H1 (cell line): ENCODE results near the gene PODN. TPM values are rescaled to one million over a fixed set of nuclear protein-coding genes. Genes with fewer than 3 reads are reported as not detected.

Experiments
- polyA plus RNA-seq, 7 experiments: library from polyadenylated mRNA; depleted of rRNA in 3 of 7; stranded (reverse) in 5 of 7; unstranded in 2 of 7; fragments of >200 nt in 5 of 7; fragments of 200-250 nt in 2 of 7; gene quantifications; 1 replicate in 5 of 7; 2 replicates in 1 of 7; 4 replicates in 1 of 7; pipeline versions ENCODE4 v1.2.1 to v1.2.3, GENCODE V29; 2011 to 2013; ENCODE audit warnings: missing spikeins in 2 of 7, mixed read lengths in 2 of 7
- total RNA-seq: library from RNA; stranded (reverse); fragmentation: NEBNext Ultra II Directional; extraction: Animal tissue kit (Norgen Biotek cat#: 25700); gene quantifications from 2 replicates; pipeline ENCODE4 v1.2.1, GENCODE V29; 2021
- TF ChIP-seq, protein P1 (sequence below): fragments of 300-600 bp; sonication (generic); IDR thresholded peaks from 2 replicates; pipeline ENCODE4 v1.7.1; 2012; ENCODE audit warnings: low read length, moderate library complexity, mild to moderate bottlenecking, inconsistent platforms; ENCODE audit not compliant: insufficient replicate concordance

PODN gene
- total and polyA plus RNA-seq, 2 of the 8 experiments (the other 6 are each of a cell fraction or from before 2014, with no cell fraction given) = 0.11 to 0.17 TPM

GRCh38 chr1:53121319-53122172 is 59.5 kb downstream of the PODN start (continued):
- TF ChIP-seq, protein P1, sequence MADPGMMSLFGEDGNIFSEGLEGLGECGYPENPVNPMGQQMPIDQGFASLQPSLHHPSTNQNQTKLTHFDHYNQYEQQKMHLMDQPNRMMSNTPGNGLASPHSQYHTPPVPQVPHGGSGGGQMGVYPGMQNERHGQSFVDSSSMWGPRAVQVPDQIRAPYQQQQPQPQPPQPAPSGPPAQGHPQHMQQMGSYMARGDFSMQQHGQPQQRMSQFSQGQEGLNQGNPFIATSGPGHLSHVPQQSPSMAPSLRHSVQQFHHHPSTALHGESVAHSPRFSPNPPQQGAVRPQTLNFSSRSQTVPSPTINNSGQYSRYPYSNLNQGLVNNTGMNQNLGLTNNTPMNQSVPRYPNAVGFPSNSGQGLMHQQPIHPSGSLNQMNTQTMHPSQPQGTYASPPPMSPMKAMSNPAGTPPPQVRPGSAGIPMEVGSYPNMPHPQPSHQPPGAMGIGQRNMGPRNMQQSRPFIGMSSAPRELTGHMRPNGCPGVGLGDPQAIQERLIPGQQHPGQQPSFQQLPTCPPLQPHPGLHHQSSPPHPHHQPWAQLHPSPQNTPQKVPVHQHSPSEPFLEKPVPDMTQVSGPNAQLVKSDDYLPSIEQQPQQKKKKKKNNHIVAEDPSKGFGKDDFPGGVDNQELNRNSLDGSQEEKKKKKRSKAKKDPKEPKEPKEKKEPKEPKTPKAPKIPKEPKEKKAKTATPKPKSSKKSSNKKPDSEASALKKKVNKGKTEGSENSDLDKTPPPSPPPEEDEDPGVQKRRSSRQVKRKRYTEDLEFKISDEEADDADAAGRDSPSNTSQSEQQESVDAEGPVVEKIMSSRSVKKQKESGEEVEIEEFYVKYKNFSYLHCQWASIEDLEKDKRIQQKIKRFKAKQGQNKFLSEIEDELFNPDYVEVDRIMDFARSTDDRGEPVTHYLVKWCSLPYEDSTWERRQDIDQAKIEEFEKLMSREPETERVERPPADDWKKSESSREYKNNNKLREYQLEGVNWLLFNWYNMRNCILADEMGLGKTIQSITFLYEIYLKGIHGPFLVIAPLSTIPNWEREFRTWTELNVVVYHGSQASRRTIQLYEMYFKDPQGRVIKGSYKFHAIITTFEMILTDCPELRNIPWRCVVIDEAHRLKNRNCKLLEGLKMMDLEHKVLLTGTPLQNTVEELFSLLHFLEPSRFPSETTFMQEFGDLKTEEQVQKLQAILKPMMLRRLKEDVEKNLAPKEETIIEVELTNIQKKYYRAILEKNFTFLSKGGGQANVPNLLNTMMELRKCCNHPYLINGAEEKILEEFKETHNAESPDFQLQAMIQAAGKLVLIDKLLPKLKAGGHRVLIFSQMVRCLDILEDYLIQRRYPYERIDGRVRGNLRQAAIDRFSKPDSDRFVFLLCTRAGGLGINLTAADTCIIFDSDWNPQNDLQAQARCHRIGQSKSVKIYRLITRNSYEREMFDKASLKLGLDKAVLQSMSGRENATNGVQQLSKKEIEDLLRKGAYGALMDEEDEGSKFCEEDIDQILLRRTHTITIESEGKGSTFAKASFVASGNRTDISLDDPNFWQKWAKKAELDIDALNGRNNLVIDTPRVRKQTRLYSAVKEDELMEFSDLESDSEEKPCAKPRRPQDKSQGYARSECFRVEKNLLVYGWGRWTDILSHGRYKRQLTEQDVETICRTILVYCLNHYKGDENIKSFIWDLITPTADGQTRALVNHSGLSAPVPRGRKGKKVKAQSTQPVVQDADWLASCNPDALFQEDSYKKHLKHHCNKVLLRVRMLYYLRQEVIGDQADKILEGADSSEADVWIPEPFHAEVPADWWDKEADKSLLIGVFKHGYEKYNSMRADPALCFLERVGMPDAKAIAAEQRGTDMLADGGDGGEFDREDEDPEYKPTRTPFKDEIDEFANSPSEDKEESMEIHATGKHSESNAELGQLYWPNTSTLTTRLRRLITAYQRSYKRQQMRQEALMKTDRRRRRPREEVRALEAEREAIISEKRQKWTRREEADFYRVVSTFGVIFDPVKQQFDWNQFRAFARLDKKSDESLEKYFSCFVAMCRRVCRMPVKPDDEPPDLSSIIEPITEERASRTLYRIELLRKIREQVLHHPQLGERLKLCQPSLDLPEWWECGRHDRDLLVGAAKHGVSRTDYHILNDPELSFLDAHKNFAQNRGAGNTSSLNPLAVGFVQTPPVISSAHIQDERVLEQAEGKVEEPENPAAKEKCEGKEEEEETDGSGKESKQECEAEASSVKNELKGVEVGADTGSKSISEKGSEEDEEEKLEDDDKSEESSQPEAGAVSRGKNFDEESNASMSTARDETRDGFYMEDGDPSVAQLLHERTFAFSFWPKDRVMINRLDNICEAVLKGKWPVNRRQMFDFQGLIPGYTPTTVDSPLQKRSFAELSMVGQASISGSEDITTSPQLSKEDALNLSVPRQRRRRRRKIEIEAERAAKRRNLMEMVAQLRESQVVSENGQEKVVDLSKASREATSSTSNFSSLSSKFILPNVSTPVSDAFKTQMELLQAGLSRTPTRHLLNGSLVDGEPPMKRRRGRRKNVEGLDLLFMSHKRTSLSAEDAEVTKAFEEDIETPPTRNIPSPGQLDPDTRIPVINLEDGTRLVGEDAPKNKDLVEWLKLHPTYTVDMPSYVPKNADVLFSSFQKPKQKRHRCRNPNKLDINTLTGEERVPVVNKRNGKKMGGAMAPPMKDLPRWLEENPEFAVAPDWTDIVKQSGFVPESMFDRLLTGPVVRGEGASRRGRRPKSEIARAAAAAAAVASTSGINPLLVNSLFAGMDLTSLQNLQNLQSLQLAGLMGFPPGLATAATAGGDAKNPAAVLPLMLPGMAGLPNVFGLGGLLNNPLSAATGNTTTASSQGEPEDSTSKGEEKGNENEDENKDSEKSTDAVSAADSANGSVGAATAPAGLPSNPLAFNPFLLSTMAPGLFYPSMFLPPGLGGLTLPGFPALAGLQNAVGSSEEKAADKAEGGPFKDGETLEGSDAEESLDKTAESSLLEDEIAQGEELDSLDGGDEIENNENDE = no peak
